ENCODE results near the gene MTR.

Gene MTR

DNA sequence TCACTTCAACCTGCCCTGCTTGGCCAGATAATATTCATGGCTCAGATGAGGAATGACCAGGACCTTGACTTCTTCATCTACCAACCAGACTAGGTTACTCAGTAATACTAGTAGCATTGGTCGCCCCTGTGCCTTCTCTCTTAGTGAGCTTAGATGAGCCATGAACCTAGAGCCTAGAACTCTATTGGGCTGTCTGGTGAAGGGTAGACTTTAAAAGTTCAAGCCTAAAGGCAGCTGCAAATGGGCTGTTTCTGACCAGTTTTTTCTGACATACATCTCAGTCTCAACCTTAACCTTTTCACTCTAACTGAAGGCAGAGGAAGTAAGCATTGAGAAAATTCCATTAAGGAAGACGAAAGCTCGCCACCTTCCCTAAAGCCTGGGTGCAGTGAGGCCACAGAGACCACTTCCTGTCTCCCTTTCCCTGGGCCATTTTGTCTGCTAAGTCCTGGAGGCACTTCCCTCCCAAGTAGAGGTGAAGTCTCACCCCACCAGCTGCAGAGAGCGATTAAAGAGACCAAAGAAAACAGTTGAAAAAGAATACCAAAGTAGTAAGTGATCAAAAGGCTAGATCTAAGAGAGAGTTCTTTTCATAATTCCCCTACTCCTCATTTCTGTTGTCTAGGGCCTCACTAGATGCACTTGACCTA is 53.3 kb downstream of the MTR start:
- TF ChIP-seq ZNF8 (CRISPR knock-in tag; IDR thresholded peaks at IDR 0.05), result no peak
- TF ChIP-seq TCF4 (CRISPR knock-in tag; IDR thresholded peaks at IDR 0.05; ENCODE audit: borderline replicate concordance), result no peak
- no peak for TF ChIP-seq GLIS3 (CRISPR knock-in tag; IDR thresholded peaks at IDR 0.05)
- TF ChIP-seq ESRRG (CRISPR knock-in tag; IDR thresholded peaks at IDR 0.05), result no peak
- TF ChIP-seq, protein P1, sequence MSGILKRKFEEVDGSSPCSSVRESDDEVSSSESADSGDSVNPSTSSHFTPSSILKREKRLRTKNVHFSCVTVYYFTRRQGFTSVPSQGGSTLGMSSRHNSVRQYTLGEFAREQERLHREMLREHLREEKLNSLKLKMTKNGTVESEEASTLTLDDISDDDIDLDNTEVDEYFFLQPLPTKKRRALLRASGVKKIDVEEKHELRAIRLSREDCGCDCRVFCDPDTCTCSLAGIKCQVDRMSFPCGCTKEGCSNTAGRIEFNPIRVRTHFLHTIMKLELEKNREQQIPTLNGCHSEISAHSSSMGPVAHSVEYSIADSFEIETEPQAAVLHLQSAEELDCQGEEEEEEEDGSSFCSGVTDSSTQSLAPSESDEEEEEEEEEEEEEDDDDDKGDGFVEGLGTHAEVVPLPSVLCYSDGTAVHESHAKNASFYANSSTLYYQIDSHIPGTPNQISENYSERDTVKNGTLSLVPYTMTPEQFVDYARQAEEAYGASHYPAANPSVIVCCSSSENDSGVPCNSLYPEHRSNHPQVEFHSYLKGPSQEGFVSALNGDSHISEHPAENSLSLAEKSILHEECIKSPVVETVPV (CRISPR knock-in tag; IDR thresholded peaks at IDR 0.05), result no peak
- no peak for TF ChIP-seq OSR1 (CRISPR knock-in tag; IDR thresholded peaks at IDR 0.05)
- no peak for TF ChIP-seq CSDC2 (CRISPR knock-in tag; IDR thresholded peaks at IDR 0.05)
- TF ChIP-seq BACH2 (CRISPR knock-in tag; IDR thresholded peaks at IDR 0.05; ENCODE audit: borderline replicate concordance), result no peak
- TF ChIP-seq, protein P2, sequence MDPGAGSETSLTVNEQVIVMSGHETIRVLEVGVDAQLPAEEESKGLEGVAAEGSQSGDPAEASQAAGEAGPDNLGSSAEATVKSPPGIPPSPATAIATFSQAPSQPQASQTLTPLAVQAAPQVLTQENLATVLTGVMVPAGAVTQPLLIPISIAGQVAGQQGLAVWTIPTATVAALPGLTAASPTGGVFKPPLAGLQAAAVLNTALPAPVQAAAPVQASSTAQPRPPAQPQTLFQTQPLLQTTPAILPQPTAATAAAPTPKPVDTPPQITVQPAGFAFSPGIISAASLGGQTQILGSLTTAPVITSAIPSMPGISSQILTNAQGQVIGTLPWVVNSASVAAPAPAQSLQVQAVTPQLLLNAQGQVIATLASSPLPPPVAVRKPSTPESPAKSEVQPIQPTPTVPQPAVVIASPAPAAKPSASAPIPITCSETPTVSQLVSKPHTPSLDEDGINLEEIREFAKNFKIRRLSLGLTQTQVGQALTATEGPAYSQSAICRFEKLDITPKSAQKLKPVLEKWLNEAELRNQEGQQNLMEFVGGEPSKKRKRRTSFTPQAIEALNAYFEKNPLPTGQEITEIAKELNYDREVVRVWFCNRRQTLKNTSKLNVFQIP (CRISPR knock-in tag; IDR thresholded peaks at IDR 0.05; ENCODE audit: borderline replicate concordance, low read depth), result no peak
- TF ChIP-seq ZFP30 (CRISPR knock-in tag; IDR thresholded peaks at IDR 0.05), result no peak
- TF ChIP-seq ZNF565 (CRISPR knock-in tag; conservative IDR thresholded peaks at IDR 0.05; ENCODE audit: low read depth), result no peak
- TF ChIP-seq ZC3H10 (CRISPR knock-in tag; IDR thresholded peaks at IDR 0.05), result no peak
- TF ChIP-seq, protein P3, sequence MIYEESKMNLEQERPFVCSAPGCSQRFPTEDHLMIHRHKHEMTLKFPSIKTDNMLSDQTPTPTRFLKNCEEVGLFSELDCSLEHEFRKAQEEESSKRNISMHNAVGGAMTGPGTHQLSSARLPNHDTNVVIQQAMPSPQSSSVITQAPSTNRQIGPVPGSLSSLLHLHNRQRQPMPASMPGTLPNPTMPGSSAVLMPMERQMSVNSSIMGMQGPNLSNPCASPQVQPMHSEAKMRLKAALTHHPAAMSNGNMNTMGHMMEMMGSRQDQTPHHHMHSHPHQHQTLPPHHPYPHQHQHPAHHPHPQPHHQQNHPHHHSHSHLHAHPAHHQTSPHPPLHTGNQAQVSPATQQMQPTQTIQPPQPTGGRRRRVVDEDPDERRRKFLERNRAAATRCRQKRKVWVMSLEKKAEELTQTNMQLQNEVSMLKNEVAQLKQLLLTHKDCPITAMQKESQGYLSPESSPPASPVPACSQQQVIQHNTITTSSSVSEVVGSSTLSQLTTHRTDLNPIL (CRISPR knock-in tag; IDR thresholded peaks at IDR 0.05; ENCODE audit: low read depth), result no peak
- no peak for TF ChIP-seq TOX (CRISPR knock-in tag; IDR thresholded peaks at IDR 0.05; ENCODE audit: borderline replicate concordance)
- no peak for TF ChIP-seq SNAI2 (CRISPR knock-in tag; IDR thresholded peaks at IDR 0.05)
- TF ChIP-seq PPARA (CRISPR knock-in tag; IDR thresholded peaks at IDR 0.05; ENCODE audit: borderline replicate concordance), result no peak
- no peak for ATAC-seq

DNA sequence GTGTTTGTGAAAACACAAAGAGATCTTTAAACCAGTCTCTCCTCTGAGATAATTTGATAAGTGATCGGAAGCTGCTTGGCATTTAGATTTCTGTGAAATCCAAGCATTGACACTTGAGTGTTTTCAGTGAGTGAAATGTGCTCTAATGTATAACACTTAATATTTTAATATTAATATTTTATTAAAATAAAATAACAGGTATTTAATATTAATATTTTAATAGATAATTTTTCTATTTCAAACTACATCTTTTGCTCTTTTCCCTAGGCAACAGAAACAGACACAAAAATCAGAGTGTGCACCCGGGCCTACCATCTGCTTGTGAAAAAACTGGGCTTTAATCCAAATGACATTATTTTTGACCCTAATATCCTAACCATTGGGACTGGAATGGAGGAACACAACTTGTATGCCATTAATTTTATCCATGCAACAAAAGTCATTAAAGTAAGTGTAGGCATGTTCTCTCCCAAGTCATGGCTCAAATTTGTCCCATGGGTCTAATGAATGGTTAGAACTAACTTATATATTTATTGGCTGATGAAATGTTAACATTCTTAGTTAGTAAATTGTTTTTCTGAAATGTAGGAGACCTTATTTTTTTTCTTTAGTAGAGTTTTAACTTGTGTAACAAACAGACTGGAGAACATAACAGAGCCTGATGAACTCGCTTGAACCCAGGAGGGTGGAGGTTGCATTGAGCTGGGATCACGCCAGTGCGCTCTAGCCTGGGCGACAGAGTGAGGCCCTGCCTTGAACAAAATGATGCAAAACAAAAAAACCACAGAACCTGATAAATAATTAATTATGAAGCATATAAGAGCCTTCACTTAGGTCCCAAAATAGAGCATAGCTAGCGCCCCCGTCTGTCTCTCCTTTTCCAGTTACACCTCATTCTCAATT is 55.2 kb downstream of the MTR start:
- TF ChIP-seq ZNF70 (CRISPR knock-in tag; IDR thresholded peaks at IDR 0.05) (no peak), PPARA (CRISPR knock-in tag; IDR thresholded peaks at IDR 0.05; ENCODE audit: borderline replicate concordance) (no peak), TCF4 (CRISPR knock-in tag; IDR thresholded peaks at IDR 0.05; ENCODE audit: borderline replicate concordance) (no peak), ZFP3 (CRISPR knock-in tag; IDR thresholded peaks at IDR 0.05) (no peak), BACH2 (CRISPR knock-in tag; IDR thresholded peaks at IDR 0.05; ENCODE audit: borderline replicate concordance) (no peak), SNAI2 (CRISPR knock-in tag; IDR thresholded peaks at IDR 0.05) (no peak)
- TF ChIP-seq, protein P1 (CRISPR knock-in tag; IDR thresholded peaks at IDR 0.05), result no peak
- TF ChIP-seq, protein P2 (CRISPR knock-in tag; IDR thresholded peaks at IDR 0.05; ENCODE audit: borderline replicate concordance, low read depth), result no peak
- TF ChIP-seq, protein P4, sequence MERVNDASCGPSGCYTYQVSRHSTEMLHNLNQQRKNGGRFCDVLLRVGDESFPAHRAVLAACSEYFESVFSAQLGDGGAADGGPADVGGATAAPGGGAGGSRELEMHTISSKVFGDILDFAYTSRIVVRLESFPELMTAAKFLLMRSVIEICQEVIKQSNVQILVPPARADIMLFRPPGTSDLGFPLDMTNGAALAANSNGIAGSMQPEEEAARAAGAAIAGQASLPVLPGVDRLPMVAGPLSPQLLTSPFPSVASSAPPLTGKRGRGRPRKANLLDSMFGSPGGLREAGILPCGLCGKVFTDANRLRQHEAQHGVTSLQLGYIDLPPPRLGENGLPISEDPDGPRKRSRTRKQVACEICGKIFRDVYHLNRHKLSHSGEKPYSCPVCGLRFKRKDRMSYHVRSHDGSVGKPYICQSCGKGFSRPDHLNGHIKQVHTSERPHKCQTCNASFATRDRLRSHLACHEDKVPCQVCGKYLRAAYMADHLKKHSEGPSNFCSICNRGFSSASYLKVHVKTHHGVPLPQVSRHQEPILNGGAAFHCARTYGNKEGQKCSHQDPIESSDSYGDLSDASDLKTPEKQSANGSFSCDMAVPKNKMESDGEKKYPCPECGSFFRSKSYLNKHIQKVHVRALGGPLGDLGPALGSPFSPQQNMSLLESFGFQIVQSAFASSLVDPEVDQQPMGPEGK (CRISPR knock-in tag; IDR thresholded peaks at IDR 0.05; ENCODE audit: borderline replicate concordance), result no peak
- TF ChIP-seq, protein P3 (CRISPR knock-in tag; IDR thresholded peaks at IDR 0.05; ENCODE audit: low read depth), result no peak
- no peak for ATAC-seq

All from SK-N-SH treated with all-trans-retinoic acid at 6 μM for 48 hours (cell line).